ENCODE measurements around the gene CHRD. TPM values are rescaled to one million over a fixed set of nuclear protein-coding genes. Genes with fewer than 3 reads are reported as not detected.

The CHRD gene
- total RNA-seq, 2 experiments from 2014 or later = not detected

DNA sequence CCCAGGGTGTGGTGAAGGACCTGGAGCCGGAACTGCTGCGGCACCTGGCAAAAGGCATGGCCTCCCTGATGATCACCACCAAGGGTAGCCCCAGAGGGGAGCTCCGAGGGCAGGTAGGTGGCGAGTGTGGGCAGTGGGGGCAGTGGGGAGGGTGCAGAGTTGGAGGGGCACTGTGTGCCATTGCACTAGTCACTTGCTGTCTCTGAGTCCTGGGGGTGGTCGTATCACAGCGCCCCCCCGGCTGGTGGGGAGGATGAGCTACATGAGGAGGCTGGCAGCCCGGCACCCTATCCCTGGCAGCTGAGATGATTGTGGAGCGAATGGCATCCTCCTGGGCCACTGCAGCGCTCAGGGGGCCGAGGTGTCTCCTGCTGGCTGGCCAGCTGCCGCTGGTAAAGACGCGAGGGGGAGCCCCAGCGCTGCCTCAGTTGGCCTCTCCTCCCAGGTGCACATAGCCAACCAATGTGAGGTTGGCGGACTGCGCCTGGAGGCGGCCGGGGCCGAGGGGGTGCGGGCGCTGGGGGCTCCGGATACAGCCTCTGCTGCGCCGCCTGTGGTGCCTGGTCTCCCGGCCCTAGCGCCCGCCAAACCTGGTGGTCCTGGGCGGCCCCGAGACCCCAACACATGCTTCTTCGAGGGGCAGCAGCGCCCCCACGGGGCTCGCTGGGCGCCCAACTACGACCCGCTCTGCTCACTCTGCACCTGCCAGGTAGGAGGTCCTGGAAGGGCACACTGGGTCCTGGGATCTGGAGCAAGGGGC is 6.4 kb downstream of the CHRD start:
- H3K4me3 Mint-ChIP-seq = no peak overlapping the region
- H3K9me3 Mint-ChIP-seq = no peaks in the 10 kb centered on the region
- ATAC-seq (ENCODE audit: low read depth) = no peak
- H3K27me3 Mint-ChIP-seq = peaks cover 29% of the 10 kb centered on the region
- H3K36me3 Mint-ChIP-seq = no peaks in the 10 kb centered on the region
- no peak for DNase-seq
- H3K4me1 Mint-ChIP-seq = no peaks in the 10 kb centered on the region
- POLR2A ChIA-PET = no interaction called here
- no peak overlapping the region for H3K27ac Mint-ChIP-seq

DNA sequence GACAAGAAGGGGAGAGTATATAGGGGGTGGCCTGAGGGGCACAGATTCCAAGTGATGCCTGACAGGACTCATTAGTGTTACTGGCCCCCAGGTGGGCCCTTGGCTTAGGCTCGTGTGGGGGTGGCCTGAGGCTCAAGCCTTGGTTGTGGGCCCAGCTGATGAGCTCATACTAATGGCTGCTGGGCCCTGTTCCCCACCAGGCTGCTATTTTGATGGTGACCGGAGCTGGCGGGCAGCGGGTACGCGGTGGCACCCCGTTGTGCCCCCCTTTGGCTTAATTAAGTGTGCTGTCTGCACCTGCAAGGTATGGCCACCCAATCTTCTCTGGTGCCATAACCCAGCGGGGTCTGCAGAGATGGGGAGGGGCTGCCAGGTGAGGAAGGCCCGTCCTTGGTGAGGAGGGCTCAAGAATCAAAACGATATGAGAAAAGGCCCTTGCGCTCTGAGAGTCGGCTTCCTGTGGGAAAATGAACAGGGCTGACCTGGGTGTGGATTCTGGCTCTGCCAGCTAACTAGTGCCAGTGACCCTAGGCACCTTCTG is 7.4 kb downstream of the CHRD start:
- POLR2A ChIA-PET = no interaction called here
- Mint-ChIP-seq H3K36me3 (no peaks in the 10 kb centered on the region), H3K27ac (no peak overlapping the region), H3K4me3 (no peak overlapping the region), H3K27me3 (peaks cover 26% of the 10 kb centered on the region), H3K9me3 (no peaks in the 10 kb centered on the region), H3K4me1 (no peaks in the 10 kb centered on the region)
- DNase-seq = no peak
- no peak for ATAC-seq (ENCODE audit: low read depth)

DNA sequence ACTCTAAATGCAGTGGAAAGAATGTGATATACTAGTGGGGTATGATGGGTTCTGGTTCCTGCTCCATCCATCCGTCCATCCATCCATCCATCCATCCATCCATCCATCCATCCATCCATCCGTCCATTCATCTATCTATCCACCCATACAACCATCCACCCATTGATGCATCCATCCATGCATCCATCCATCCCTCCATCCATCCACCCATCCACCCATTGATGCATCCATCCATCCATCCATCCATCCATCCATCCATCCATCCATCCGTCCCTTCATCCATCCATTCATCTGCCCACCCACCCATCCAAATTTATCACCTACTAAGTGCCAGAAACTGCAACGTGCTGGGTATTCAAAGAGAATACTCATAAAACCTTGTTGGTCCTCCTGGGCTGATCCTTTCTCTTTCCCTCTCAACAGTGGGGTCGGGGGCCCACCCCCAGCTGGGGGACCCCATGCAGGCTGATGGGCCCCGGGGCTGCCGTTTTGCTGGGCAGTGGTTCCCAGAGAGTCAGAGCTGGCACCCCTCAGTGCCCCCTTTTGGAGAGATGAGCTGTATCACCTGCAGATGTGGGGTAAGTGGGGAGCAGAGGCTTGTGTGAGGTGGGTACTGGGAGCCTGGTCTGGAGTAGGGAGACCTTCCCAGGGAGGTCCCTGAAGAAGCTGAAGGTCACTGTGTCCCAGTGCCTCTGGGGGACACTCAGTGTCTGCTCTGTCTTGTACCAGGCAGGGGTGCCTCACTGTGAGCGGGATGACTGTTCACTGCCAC is 8.5 kb downstream of the CHRD start:
- ATAC-seq (ENCODE audit: low read depth) = no peak
- Mint-ChIP-seq H3K27me3 (peaks cover 21% of the 10 kb centered on the region), H3K27ac (no peak overlapping the region), H3K4me1 (no peaks in the 10 kb centered on the region), H3K4me3 (no peak overlapping the region), H3K9me3 (no peaks in the 10 kb centered on the region), H3K36me3 (no peaks in the 10 kb centered on the region)
- POLR2A ChIA-PET = no interaction called here
- no peak for DNase-seq

DNA sequence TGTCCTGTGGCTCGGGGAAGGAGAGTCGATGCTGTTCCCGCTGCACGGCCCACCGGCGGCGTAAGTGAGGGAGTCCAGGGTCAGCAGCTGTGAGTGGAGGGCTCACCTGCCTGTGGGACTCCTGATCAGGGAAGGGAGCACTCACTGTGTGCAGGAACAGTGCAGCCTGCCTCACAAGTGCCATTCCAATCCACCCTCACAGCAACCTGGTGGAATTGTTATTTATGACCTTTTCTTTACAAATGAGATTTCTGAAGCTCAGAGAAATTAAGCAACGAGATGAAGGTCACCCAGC is 9.0 kb downstream of the CHRD start:
- no peak for ATAC-seq (ENCODE audit: low read depth)
- Mint-ChIP-seq H3K4me3 (no peak overlapping the region), H3K9me3 (no peaks in the 10 kb centered on the region), H3K27ac (no peak overlapping the region), H3K27me3 (peaks cover 21% of the 10 kb centered on the region), H3K4me1 (no peaks in the 10 kb centered on the region), H3K36me3 (no peaks in the 10 kb centered on the region)
- DNase-seq = no peak
- POLR2A ChIA-PET = no interaction called here

DNA sequence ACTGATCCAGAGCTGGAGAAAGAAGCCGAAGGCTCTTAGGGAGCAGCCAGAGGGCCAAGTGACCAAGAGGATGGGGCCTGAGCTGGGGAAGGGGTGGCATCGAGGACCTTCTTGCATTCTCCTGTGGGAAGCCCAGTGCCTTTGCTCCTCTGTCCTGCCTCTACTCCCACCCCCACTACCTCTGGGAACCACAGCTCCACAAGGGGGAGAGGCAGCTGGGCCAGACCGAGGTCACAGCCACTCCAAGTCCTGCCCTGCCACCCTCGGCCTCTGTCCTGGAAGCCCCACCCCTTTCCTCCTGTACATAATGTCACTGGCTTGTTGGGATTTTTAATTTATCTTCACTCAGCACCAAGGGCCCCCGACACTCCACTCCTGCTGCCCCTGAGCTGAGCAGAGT is 9.5 kb downstream of the CHRD start:
- ATAC-seq (ENCODE audit: low read depth) (no peak), DNase-seq (no peak)
- Mint-ChIP-seq H3K27me3 (peaks cover 21% of the 10 kb centered on the region), H3K4me1 (no peaks in the 10 kb centered on the region), H3K36me3 (no peaks in the 10 kb centered on the region), H3K27ac (no peak overlapping the region), H3K9me3 (no peaks in the 10 kb centered on the region), H3K4me3 (no peak overlapping the region)
- POLR2A ChIA-PET = no interaction called here

DNA sequence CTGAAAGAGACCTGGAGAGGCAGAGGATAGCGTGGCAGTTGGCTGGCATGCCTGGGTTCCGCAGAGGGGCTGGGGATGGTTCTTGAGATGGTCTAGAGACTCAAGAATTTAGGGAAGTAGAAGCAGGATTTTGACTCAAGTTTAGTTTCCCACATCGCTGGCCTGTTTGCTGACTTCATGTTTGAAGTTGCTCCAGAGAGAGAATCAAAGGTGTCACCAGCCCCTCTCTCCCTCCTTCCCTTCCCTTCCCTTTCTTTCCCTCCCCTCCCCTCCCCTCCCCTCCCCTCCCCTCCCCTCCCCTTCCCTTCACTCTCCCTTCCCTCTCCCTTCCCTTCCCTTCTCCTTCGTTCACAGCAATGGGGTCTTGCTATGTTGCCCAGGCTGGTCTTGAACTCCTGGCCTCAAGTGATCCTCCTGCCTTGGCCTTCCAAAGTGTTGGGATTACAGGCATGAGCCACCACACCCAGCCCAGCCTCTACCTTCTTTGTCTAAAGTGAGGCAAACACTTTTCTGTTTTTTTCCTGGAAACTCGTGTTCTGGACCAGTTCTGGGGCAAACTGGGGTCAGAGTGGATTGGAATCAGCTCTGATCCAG is 10.2 kb downstream of the CHRD start:
- Mint-ChIP-seq H3K27me3 (peaks cover 21% of the 10 kb centered on the region), H3K4me3 (no peak overlapping the region), H3K27ac (no peak overlapping the region), H3K36me3 (no peaks in the 10 kb centered on the region), H3K9me3 (no peaks in the 10 kb centered on the region), H3K4me1 (no peaks in the 10 kb centered on the region)
- POLR2A ChIA-PET = no interaction called here
- no peak for DNase-seq
- ATAC-seq (ENCODE audit: low read depth) = no peak

DNA sequence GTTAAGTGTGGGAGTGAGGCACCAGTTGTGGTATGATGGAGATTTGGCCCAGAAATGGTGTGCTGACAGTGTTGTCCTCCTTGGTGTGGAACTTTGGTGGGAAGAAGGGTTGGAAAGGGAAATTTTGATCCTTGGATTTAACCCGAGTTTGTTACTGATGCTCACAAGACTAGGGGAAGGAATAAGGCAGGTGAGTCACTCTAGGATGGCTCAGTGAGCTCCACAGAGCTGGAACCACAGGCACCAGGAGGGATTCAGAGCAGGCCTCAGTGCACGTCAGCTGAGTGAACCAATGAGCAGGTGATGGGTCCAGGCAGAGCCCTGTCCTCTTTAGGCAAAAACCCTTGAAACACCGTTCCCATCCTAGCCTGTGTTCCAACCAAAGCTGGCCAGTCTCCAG is 11.4 kb downstream of the CHRD start:
- DNase-seq (no peak), ATAC-seq (ENCODE audit: low read depth) (no peak)
- Mint-ChIP-seq H3K27me3 (peaks cover 14% of the 10 kb centered on the region), H3K4me3 (no peak overlapping the region), H3K27ac (no peak overlapping the region), H3K9me3 (no peaks in the 10 kb centered on the region), H3K36me3 (no peaks in the 10 kb centered on the region), H3K4me1 (no peaks in the 10 kb centered on the region)
- POLR2A ChIA-PET = no interaction called here

DNA sequence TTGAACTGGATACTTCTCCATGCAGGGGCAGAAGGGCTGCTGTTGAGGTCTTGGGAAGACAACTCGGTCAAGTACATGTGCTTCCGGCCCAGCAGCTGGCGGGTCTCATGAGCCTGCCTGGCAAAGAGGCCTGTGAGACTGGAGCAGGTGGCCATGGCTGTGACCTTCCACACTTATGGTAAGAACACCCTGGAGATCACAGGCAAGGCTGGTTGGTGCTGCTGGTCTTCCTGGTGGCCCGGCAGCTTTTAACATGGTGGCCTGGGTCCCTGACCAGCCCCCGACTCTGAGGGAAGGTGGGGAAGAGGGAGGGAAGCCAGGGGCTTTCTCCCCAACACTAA is 15.4 kb downstream of the CHRD start:
- Mint-ChIP-seq H3K9me3 (no peaks in the 10 kb centered on the region), H3K27ac (no peak overlapping the region), H3K27me3 (peaks cover 24% of the 10 kb centered on the region), H3K4me3 (no peak overlapping the region), H3K36me3 (no peaks in the 10 kb centered on the region), H3K4me1 (no peaks in the 10 kb centered on the region)
- DNase-seq (no peak), ATAC-seq (ENCODE audit: low read depth) (no peak)
- POLR2A ChIA-PET = no interaction called here

DNA sequence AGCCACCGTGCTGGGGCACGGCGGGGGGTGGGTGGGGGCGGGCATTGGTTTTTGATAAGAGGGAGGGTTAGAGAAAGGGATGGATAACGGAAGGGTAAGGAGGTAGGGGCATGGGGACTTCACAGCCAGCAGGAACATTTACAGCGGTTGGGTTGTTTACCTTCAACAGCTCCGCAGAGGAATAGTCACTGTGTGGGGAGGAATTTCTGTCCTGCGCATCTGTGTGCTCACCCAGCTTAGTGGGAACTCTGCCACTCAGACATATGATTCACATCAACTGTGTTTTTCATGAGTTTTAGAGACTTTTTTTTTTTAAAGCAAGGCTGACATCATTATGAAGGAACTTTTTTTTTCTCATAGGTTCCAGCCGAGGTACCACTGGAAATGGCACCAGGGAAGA is 19.6 kb downstream of the CHRD start:
- H3K27ac Mint-ChIP-seq = no peak overlapping the region
- H3K27me3 Mint-ChIP-seq = peaks cover 30% of the 10 kb centered on the region
- no peaks in the 10 kb centered on the region for H3K36me3 Mint-ChIP-seq
- POLR2A ChIA-PET = interaction anchor here (0.7 kb wide), 1 partner anchor 333 kb away, joined by 3 read pairs; no protein-coding TSS in a partner anchor
- H3K9me3 Mint-ChIP-seq = no peaks in the 10 kb centered on the region
- H3K4me1 Mint-ChIP-seq = no peaks in the 10 kb centered on the region
- H3K4me3 Mint-ChIP-seq = no peak overlapping the region
- ATAC-seq (ENCODE audit: low read depth) (no peak), DNase-seq (no peak)

DNA sequence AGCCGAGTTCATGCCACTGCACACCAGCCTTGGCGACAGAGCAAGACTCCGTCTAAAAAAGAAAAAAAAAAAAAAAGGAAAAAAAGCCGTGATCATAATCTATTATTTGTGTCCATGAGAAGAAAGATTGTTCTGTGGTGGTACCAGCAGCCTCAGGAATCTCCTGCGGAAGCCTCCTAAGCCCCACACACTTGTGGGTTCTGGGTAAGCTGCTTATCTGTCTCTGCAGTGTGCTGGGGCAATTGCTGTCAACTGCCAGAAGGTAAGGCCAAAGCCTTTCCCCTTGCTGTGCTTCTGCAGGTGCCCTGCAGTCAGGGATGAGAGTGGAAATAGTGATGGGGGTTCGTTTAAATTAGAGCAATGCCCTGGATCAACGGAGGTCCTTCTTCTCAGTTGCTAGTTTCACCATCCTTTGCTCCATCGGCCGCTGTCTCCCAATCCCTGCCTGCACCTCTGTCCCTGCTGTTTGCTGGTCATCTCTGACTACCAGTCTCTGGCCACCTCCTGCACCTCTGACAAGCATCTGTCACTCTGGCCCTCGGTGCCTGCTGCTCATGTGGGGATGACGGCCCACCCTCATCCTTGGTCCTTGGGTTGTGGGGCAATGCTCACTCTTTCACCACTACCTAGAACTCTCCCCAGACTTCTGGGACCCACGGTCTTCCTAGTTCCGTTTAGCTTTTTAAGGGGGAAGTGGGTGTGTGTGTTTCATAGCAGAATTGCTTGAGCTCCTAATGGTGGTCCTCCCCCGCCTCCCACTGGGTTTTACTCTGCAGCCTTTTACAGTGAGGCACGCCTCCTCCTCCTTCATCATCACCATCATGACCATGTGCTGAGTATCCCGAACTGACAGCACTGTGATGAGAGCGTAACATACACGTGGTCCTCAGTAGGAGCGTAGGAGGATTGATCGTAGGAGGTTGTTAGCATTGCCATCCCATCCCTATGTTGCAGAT is 25.5 kb downstream of the CHRD start:
- H3K4me1 Mint-ChIP-seq = no peaks in the 10 kb centered on the region
- ATAC-seq (ENCODE audit: low read depth) (no peak), DNase-seq (no peak)
- no peak overlapping the region for H3K27ac Mint-ChIP-seq
- no peaks in the 10 kb centered on the region for H3K9me3 Mint-ChIP-seq
- peaks cover 17% of the 10 kb centered on the region for H3K27me3 Mint-ChIP-seq
- POLR2A ChIA-PET = no interaction called here
- no peaks in the 10 kb centered on the region for H3K36me3 Mint-ChIP-seq
- no peak overlapping the region for H3K4me3 Mint-ChIP-seq

DNA sequence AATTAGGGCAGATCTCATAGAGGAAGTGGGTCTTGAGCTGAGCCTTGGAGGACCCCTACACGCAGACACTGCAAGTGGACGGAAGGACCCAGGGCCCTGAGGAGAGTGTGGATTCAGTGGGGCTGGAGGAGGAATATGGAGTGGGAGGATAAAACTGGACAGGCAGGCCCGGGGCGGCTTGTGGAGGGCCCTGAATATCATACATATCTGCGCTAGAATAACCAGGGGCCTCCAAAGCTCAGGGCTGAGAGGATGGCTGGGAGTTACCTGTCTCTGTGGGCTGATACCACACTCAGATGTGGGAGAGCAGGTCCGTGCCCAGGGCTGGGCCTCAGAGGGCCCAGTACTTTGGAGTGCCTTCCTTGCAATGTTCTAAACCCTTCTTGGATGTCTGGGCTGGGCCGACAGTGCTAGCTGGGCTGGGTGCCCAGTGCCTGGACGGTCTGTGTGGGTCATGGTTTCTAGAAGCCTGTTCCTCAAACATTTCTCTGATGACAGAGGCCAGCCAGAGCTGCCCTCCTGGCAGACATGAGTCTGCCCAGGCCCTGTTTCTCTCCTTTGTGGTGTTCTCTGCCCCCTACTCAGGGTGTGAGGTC is 29.6 kb downstream of the CHRD start:
- Mint-ChIP-seq H3K9me3 (no peaks in the 10 kb centered on the region), H3K27me3 (peaks cover 3% of the 10 kb centered on the region), H3K36me3 (no peaks in the 10 kb centered on the region), H3K4me3 (no peak overlapping the region), H3K27ac (no peak overlapping the region), H3K4me1 (no peaks in the 10 kb centered on the region)
- no peak for ATAC-seq (ENCODE audit: low read depth)
- POLR2A ChIA-PET = no interaction called here
- DNase-seq = no peak

DNA sequence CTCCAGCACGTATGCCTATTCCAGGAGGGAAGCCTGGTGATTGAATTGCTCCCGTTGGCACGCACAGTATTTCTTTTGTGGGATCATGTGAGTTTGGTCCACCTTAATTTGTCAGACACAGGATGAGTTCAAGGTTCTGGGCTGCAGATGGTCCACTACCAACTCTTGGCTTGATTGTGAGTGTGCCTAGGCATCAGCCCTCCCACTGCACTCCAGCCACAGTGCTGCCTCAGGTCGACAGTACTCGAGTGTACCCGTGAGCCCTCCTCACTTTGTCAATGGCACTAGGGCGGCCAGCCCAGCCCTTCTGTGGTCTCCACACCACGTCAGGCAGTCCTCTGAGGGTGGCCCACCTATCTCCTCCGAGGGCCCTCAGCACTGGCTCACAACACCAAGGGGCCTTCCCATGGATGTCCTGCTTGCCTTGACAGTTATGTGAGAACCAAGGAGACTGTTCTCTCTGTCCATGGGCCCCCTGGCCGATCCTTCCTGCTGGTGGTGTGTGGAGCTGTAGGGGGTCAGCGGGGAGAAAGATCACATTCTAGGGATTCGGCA is 30.2 kb downstream of the CHRD start:
- Mint-ChIP-seq H3K27me3 (peaks cover 2% of the 10 kb centered on the region), H3K27ac (no peak overlapping the region), H3K4me3 (no peak overlapping the region), H3K4me1 (no peaks in the 10 kb centered on the region), H3K36me3 (no peaks in the 10 kb centered on the region), H3K9me3 (no peaks in the 10 kb centered on the region)
- no peak for DNase-seq
- no peak for ATAC-seq (ENCODE audit: low read depth)
- POLR2A ChIA-PET = no interaction called here

Measured in activated naive CD8-positive, alpha-beta T cell treated with anti-CD3 and anti-CD28 coated beads, Interleukin-2, amount 10 ng/mL, durations not matched to agents 7 days and 5 days (primary cell).